Chondrocyte (in vitro differentiated cells): ENCODE data around the gene SIM2. TPM values are rescaled to one million over a fixed set of nuclear protein-coding genes. Genes with fewer than 3 reads are reported as not detected.

Experiments
- DNase-seq: peaks from one replicate; pipeline ENCODE4 v3.0.0; 2021; ENCODE audit warnings: mixed read lengths, low spot score
- H3K27ac Mint-ChIP-seq: one replicate; pipeline ENCODE4 v1.8.0; 2021; ENCODE audit warnings: mild to moderate bottlenecking, moderate library complexity, mixed read lengths; ENCODE audit not compliant: unreplicated experiment
- H3K27me3 Mint-ChIP-seq: 2 replicates; pipeline ENCODE4 v1.8.0; 2021; ENCODE audit warnings: low read depth, mixed read lengths
- H3K36me3 Mint-ChIP-seq: 2 replicates; pipeline ENCODE4 v1.8.0; 2021; ENCODE audit warnings: low read depth, mixed read lengths
- H3K4me1 Mint-ChIP-seq: 2 replicates; pipeline ENCODE4 v1.8.0; 2021; ENCODE audit warnings: low read depth, mild to moderate bottlenecking, mixed read lengths
- H3K4me3 Mint-ChIP-seq: one replicate; pipeline ENCODE4 v1.8.0; 2021; ENCODE audit warnings: mild to moderate bottlenecking, moderate library complexity, mixed read lengths; ENCODE audit not compliant: unreplicated experiment
- H3K9me3 Mint-ChIP-seq: 2 replicates; pipeline ENCODE4 v1.8.0; 2021; ENCODE audit warnings: low read depth, mixed read lengths
- CTCF ChIP-seq: fragments of 200-600 bp; sonication (generic); IDR thresholded peaks from 2 replicates; pipeline ENCODE4 v1.5.0; 2021; ENCODE audit warnings: antibody characterized with exemption, mild to moderate bottlenecking, moderate library complexity
- total RNA-seq: library from RNA; stranded (reverse); gene quantifications from 3 replicates; pipeline ENCODE4 v1.2.1, GENCODE V29; 2021

Gene SIM2
- total RNA-seq, 1 donor from 2014 or later = 0.60 TPM

GRCh38 chr21:36759348-36760083, 60.6 kb downstream of the SIM2 start:
- H3K36me3 Mint-ChIP-seq = peaks cover 17% of the 10 kb centered on the region

GRCh38 chr21:36761685-36762084, 62.8 kb downstream of the SIM2 start:
- no peak for TF ChIP-seq CTCF
- Mint-ChIP-seq H3K9me3 (no peaks in the 10 kb centered on the region), H3K27me3 (no peaks in the 10 kb centered on the region), H3K4me1 (peaks cover 2% of the 10 kb centered on the region), H3K4me3 (no peak overlapping the region), H3K27ac (no peak overlapping the region), H3K36me3 (peaks cover 14% of the 10 kb centered on the region)
- no peak for DNase-seq

More at GRCh38 chr21:36759348-36760083, 60.6 kb downstream of the SIM2 start:
- Mint-ChIP-seq H3K27ac (no peak overlapping the region), H3K27me3 (no peaks in the 10 kb centered on the region), H3K9me3 (no peaks in the 10 kb centered on the region), H3K4me1 (peaks cover 5% of the 10 kb centered on the region), H3K4me3 (no peak overlapping the region)
- TF ChIP-seq CTCF = no peak
- no peak for DNase-seq

- H3K4me3 Mint-ChIP-seq = no peak overlapping the region
- no peaks in the 10 kb centered on the region for H3K4me1 Mint-ChIP-seq
- no peaks in the 10 kb centered on the region for H3K27me3 Mint-ChIP-seq
- no peak overlapping the region for H3K27ac Mint-ChIP-seq
- no peak for DNase-seq
- TF ChIP-seq CTCF = no peak
- H3K9me3 Mint-ChIP-seq = no peaks in the 10 kb centered on the region
- H3K36me3 Mint-ChIP-seq = peaks cover 14% of the 10 kb centered on the region
Measured at GRCh38 chr21:36762642-36763041, 63.7 kb downstream of the SIM2 start.

- TF ChIP-seq CTCF = no peak
Measured at GRCh38 chr21:36763305-36763704, 64.4 kb downstream of the SIM2 start.

GRCh38 chr21:36765229-36765628, 66.3 kb downstream of the SIM2 start:
- DNase-seq = no peak
- H3K27ac Mint-ChIP-seq = no peak overlapping the region

More at GRCh38 chr21:36763305-36763704, 64.4 kb downstream of the SIM2 start:
- Mint-ChIP-seq H3K36me3 (peaks cover 14% of the 10 kb centered on the region), H3K4me1 (no peaks in the 10 kb centered on the region), H3K27me3 (no peaks in the 10 kb centered on the region), H3K4me3 (no peak overlapping the region), H3K27ac (no peak overlapping the region), H3K9me3 (no peaks in the 10 kb centered on the region)
- DNase-seq = no peak

More at GRCh38 chr21:36765229-36765628, 66.3 kb downstream of the SIM2 start:
- peaks cover 4% of the 10 kb centered on the region for H3K4me1 Mint-ChIP-seq
- H3K9me3 Mint-ChIP-seq = no peaks in the 10 kb centered on the region
- H3K36me3 Mint-ChIP-seq = peaks cover 10% of the 10 kb centered on the region
- no peak for TF ChIP-seq CTCF
- no peaks in the 10 kb centered on the region for H3K27me3 Mint-ChIP-seq
- no peak overlapping the region for H3K4me3 Mint-ChIP-seq
